ENCODE data around the gene CARMIL1. TPM values are rescaled to one million over a fixed set of nuclear protein-coding genes. Genes with fewer than 3 reads are reported as not detected.

CARMIL1 gene
- total RNA-seq, 2 donors from 2014 or later, result 28.7 to 31.6 TPM

- Mint-ChIP-seq H3K4me1 (no peaks in the 10 kb centered on the region), H3K36me3 (ENCODE audit: low read depth) (peaks cover 15% of the 10 kb centered on the region), H3K27me3 (ENCODE audit: insufficient read depth) (no peaks in the 10 kb centered on the region), H3K9me3 (no peaks in the 10 kb centered on the region), H3K4me3 (no peak overlapping the region), H3K27ac (no peak overlapping the region)
- H3K36me3 ChIP-seq (ENCODE audit: control insufficient read depth, insufficient read depth, low read length), result peaks cover 19% of the 10 kb centered on the region
- 100% methylated on average over 1 of the region's 1 CpG; no CpG with 5 or more reads in 1 of the 2 experiments for WGBS, 2 experiments (ENCODE audit: insufficient coverage in 1 of 2, insufficient read length in 1 of 2)
- H3K4me1 ChIP-seq (ENCODE audit: control insufficient read depth, insufficient read depth, low read length), result no peaks in the 10 kb centered on the region
- H3K27me3 ChIP-seq (ENCODE audit: control insufficient read depth, insufficient read depth, low read length, poor library complexity, severe bottlenecking), result no peaks in the 10 kb centered on the region
- no peaks in the 10 kb centered on the region for H3K9me3 ChIP-seq (ENCODE audit: control insufficient read depth, low read length)
- no peak overlapping the region for H3K4me3 ChIP-seq (ENCODE audit: low read length)
- H3K27ac ChIP-seq (ENCODE audit: low read depth, low read length), result no peak overlapping the region
- no peak for TF ChIP-seq CTCF (conservative IDR thresholded peaks at IDR 0.05)
- no peak for DNase-seq
- H3K9ac ChIP-seq (ENCODE audit: extremely low read depth, low read length, poor library complexity, severe bottlenecking), result no peak overlapping the region
These were observed 336.3 kb downstream of the CARMIL1 start for GRCh38 chr6:25615471-25615870.

- Mint-ChIP-seq H3K27ac (no peak overlapping the region), H3K4me1 (peaks cover 1% of the 10 kb centered on the region), H3K9me3 (no peaks in the 10 kb centered on the region), H3K4me3 (no peak overlapping the region), H3K36me3 (ENCODE audit: low read depth) (peaks cover 7% of the 10 kb centered on the region), H3K27me3 (ENCODE audit: insufficient read depth) (peaks cover 2% of the 10 kb centered on the region)
- Histone ChIP-seq H3K27ac (ENCODE audit: low read depth, low read length) (no peak overlapping the region), H3K36me3 (ENCODE audit: control insufficient read depth, insufficient read depth, low read length) (peaks cover 10% of the 10 kb centered on the region), H3K4me3 (ENCODE audit: low read length) (no peak overlapping the region), H3K9me3 (ENCODE audit: control insufficient read depth, low read length) (no peaks in the 10 kb centered on the region), H3K4me1 (ENCODE audit: control insufficient read depth, insufficient read depth, low read length) (no peaks in the 10 kb centered on the region), H3K9ac (ENCODE audit: extremely low read depth, low read length, poor library complexity, severe bottlenecking) (no peak overlapping the region), H3K27me3 (ENCODE audit: control insufficient read depth, insufficient read depth, low read length, poor library complexity, severe bottlenecking) (no peaks in the 10 kb centered on the region)
- no peak for DNase-seq
- TF ChIP-seq CTCF (conservative IDR thresholded peaks at IDR 0.05), result no peak
- 50 to 93% methylated on average over 1 to 2 of the region's 2 CpGs for WGBS, 2 experiments (ENCODE audit: insufficient coverage in 1 of 2, insufficient read length in 1 of 2)
These were observed 338.8 kb downstream of the CARMIL1 start for GRCh38 chr6:25617997-25618396.

GRCh38 chr6:25619217-25619616 is 340.0 kb downstream of the CARMIL1 start:
- Histone ChIP-seq H3K9ac (ENCODE audit: extremely low read depth, low read length, poor library complexity, severe bottlenecking) (no peak overlapping the region), H3K9me3 (ENCODE audit: control insufficient read depth, low read length) (no peaks in the 10 kb centered on the region), H3K27me3 (ENCODE audit: control insufficient read depth, insufficient read depth, low read length, poor library complexity, severe bottlenecking) (no peaks in the 10 kb centered on the region), H3K4me3 (ENCODE audit: low read length) (no peak overlapping the region), H3K27ac (ENCODE audit: low read depth, low read length) (no peak overlapping the region), H3K4me1 (ENCODE audit: control insufficient read depth, insufficient read depth, low read length) (no peaks in the 10 kb centered on the region), H3K36me3 (ENCODE audit: control insufficient read depth, insufficient read depth, low read length) (peaks cover 6% of the 10 kb centered on the region)
- H3K36me3 Mint-ChIP-seq (ENCODE audit: low read depth), result peaks cover 6% of the 10 kb centered on the region
- H3K4me3 Mint-ChIP-seq, result no peak overlapping the region
- H3K27me3 Mint-ChIP-seq (ENCODE audit: insufficient read depth), result peaks cover 2% of the 10 kb centered on the region
- no peak overlapping the region for H3K27ac Mint-ChIP-seq
- peaks cover 6% of the 10 kb centered on the region for H3K4me1 Mint-ChIP-seq
- H3K9me3 Mint-ChIP-seq, result no peaks in the 10 kb centered on the region
- TF ChIP-seq CTCF (conservative IDR thresholded peaks at IDR 0.05), result no peak
- 92 to 94% methylated on average over 4 of the region's 4 CpGs for WGBS, 2 experiments (ENCODE audit: insufficient coverage in 1 of 2, insufficient read length in 1 of 2)
- DNase-seq, result no peak

Measured in endodermal cell (in vitro differentiated cells).